ENCODE data around the gene HES6.

The HES6 gene

DNA sequence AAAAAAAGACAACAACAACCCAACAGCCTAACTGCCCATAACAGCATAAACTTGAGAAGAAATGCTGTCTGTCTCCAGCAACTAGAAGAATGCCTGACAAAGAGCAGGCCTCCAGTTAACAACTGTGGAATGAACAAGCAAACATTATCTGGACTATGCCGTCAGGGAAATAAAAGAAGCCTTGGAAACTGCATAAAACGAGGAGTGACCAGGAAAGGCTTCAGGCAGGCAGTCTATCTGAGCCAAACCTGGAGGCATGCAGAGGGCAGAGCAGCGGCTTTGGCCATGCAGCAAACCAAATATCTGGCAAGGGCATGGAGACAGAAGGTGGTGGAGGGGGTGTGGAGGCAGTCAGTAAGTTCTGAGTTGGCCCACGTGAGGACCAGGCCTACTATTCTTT, 11.1 kb downstream of the HES6 start:
- ChIA-PET CTCF (no interaction called here), POLR2A (no interaction called here)
- TF ChIP-seq SP1 (IDR thresholded peaks at IDR 0.05) = no peak
- no peak for TF ChIP-seq ELF4 (IDR thresholded peaks at IDR 0.05)
- no peak for TF ChIP-seq HDGF (IDR thresholded peaks at IDR 0.05; ENCODE audit: borderline replicate concordance)
- TF ChIP-seq ARNT (IDR thresholded peaks at IDR 0.05) = no peak
- no peak for TF ChIP-seq CTBP1 (IDR thresholded peaks at IDR 0.05; ENCODE audit: borderline replicate concordance)
- no peak for TF ChIP-seq BHLHE40 (IDR thresholded peaks at IDR 0.05; ENCODE audit: borderline replicate concordance)
- no peak for TF ChIP-seq SUZ12 (IDR thresholded peaks at IDR 0.05)
- no peak for TF ChIP-seq NFRKB (IDR thresholded peaks at IDR 0.05)
- DNase-seq (ENCODE audit: extremely low spot score) = no peak

DNA sequence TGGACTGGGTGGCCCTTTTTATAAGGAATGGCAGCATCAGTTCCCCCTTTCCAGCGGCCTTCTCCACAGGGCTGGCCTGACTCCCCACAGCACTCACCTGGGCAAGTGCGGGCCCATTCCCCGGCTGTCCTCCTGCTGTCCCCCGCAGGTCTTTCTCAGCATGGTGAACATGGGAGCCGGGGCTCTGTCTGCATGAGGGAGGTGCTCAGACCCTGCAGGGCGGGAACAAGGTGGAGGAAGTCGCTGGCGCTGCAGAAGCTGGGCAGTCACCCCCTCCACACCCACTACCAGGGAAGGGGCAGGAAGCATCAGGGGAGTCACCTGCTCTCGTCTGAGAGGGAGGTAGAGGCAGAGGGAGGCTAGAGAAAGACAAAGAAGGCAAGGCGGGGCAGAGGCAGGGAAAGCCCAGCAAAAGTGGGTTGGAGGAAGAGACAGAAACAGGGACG, 12.2 kb downstream of the HES6 start:
- CTCF ChIA-PET = no interaction called here
- DNase-seq (ENCODE audit: extremely low spot score) = no peak
- TF ChIP-seq ELF4 (IDR thresholded peaks at IDR 0.05) = no peak
- TF ChIP-seq SUZ12 (IDR thresholded peaks at IDR 0.05) = no peak
- no peak for TF ChIP-seq HDGF (IDR thresholded peaks at IDR 0.05; ENCODE audit: borderline replicate concordance)
- TF ChIP-seq ZNF384 (IDR thresholded peaks at IDR 0.05) = no peak
- no peak for TF ChIP-seq FOXM1 (IDR thresholded peaks at IDR 0.05; ENCODE audit: borderline replicate concordance)
- no peak for TF ChIP-seq LEF1 (IDR thresholded peaks at IDR 0.05; ENCODE audit: borderline replicate concordance)
- TF ChIP-seq FOXK2 (IDR thresholded peaks at IDR 0.05) = no peak
- TF ChIP-seq CTBP1 (IDR thresholded peaks at IDR 0.05; ENCODE audit: borderline replicate concordance) = no peak
- TF ChIP-seq TARDBP (IDR thresholded peaks at IDR 0.05) = no peak
- TF ChIP-seq, protein P1, sequence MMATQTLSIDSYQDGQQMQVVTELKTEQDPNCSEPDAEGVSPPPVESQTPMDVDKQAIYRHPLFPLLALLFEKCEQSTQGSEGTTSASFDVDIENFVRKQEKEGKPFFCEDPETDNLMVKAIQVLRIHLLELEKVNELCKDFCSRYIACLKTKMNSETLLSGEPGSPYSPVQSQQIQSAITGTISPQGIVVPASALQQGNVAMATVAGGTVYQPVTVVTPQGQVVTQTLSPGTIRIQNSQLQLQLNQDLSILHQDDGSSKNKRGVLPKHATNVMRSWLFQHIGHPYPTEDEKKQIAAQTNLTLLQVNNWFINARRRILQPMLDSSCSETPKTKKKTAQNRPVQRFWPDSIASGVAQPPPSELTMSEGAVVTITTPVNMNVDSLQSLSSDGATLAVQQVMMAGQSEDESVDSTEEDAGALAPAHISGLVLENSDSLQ (IDR thresholded peaks at IDR 0.05) = no peak
- TF ChIP-seq ARNT (IDR thresholded peaks at IDR 0.05) = no peak
- TF ChIP-seq SP1 (IDR thresholded peaks at IDR 0.05) = no peak
- TF ChIP-seq L3MBTL2 (conservative IDR thresholded peaks at IDR 0.05) = no peak
- POLR2A ChIA-PET = no interaction called here

DNA sequence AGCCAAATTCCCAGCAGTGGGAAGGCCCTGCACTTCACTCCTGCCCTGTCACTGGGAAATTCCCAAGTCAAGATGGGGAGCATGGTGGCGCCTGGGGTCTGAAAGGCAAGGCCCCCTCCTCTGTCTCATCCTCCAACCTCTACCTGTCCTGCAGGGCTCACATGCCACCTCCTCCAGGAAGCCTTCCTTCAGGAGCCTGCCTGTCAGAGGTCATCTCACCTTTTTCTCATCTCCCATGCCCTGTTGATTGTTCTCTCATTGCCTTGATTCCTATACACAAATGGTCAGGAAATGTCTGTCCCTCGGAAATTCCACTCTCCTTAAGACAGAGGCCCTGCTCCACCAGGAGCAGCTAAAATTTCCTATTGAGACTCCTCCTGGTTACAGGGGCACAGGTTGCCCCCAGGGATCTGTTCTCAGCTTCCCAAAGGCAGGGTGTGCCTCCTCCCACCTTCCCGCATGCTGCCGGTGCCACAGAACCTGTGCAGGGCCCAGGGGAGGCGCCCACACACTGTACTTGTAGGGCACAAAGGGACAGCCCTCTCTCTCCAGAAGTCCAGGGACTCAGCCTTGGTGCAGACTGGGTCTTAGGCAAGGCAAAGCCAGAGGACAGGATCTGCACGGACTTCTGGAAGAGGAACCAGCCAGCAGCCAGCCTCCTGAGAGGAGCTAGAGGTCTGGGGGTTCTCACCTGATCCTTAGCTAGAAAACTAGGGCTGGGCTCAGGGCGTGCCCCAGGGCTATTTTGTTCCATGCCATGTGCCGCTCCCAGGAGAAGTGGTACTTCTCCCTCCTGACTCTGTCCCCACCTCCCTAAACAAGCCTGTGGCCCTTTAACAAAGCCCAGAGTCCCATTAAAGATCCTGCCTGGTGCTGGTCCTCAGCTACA, 12.9 kb downstream of the HES6 start:
- DNase-seq (ENCODE audit: extremely low spot score) = no peak
- TF ChIP-seq BHLHE40 (IDR thresholded peaks at IDR 0.05; ENCODE audit: borderline replicate concordance) (no peak), FOXM1 (IDR thresholded peaks at IDR 0.05; ENCODE audit: borderline replicate concordance) (no peak), L3MBTL2 (conservative IDR thresholded peaks at IDR 0.05) (no peak)
- ChIA-PET POLR2A (no interaction called here), CTCF (no interaction called here)

DNA sequence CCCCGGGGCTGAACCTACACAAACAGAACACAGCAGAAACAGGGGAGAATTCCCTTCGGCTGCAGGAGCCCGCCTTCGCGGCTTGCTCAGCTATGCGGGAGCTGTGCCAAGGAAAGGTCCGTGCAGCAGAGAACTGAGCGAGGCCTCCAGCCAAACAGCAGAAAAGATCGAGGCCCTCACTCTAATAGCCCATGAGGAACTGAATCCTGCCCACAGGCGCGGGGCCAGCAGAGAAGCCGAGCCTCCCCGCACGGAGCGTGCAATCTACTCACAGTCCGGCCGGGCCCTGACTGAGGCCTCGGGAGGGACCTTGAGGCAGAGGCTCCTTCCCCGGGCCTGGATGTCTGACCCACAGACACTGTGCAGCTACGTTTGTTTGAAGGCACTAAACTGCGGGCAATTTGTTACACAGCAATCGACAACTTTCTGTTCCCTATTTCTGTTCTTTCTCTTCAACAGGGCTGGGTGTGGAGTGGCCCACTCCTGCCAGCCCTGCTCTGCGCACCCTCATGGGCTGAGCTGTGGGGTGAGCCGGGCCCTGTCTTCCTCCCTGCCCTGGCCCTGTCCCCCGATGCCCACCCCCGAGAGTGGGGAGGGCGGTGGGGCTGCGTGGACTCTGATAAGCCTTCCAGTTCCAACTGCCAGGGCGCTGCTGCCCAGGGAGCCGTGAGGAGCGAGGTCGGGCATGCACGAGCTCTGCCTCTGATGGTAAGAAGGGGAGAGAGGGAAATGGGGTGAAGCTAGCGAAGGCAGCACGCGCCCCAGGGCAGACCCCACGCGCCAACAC, 13.7 kb downstream of the HES6 start:
- POLR2A ChIA-PET = no interaction called here
- DNase-seq (ENCODE audit: extremely low spot score) = no peak
- no peak for TF ChIP-seq HDGF (IDR thresholded peaks at IDR 0.05; ENCODE audit: borderline replicate concordance)
- no peak for TF ChIP-seq FOXK2 (IDR thresholded peaks at IDR 0.05)
- TF ChIP-seq ELF4 (IDR thresholded peaks at IDR 0.05) = no peak
- CTCF ChIA-PET = no interaction called here

DNA sequence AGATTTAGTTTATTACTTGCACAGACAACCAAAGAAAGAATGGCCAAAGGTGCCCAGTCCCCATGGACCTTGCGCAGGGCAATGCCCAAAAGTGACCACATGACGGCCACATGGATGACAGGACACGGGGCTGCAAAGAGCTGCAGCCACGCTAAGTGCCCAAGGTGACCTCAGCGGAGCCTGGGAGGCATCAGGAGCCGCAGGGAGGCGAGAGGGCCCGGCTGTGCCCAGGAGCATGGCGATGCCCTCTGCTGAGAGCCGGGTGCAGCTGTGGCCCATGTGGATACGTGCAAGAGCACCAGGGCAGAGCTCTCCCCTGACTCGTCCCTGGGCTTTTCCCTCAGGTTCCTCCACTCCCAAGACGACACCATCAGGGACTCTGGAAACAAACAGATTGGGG, 14.7 kb downstream of the HES6 start:
- ChIA-PET CTCF (no interaction called here), POLR2A (no interaction called here)
- TF ChIP-seq FOXM1 (IDR thresholded peaks at IDR 0.05; ENCODE audit: borderline replicate concordance) (no peak), ARNT (IDR thresholded peaks at IDR 0.05) (no peak), L3MBTL2 (conservative IDR thresholded peaks at IDR 0.05) (no peak), FOXK2 (IDR thresholded peaks at IDR 0.05) (no peak), FOXA1 (IDR thresholded peaks at IDR 0.05) (no peak)
- DNase-seq (ENCODE audit: extremely low spot score) = no peak

DNA sequence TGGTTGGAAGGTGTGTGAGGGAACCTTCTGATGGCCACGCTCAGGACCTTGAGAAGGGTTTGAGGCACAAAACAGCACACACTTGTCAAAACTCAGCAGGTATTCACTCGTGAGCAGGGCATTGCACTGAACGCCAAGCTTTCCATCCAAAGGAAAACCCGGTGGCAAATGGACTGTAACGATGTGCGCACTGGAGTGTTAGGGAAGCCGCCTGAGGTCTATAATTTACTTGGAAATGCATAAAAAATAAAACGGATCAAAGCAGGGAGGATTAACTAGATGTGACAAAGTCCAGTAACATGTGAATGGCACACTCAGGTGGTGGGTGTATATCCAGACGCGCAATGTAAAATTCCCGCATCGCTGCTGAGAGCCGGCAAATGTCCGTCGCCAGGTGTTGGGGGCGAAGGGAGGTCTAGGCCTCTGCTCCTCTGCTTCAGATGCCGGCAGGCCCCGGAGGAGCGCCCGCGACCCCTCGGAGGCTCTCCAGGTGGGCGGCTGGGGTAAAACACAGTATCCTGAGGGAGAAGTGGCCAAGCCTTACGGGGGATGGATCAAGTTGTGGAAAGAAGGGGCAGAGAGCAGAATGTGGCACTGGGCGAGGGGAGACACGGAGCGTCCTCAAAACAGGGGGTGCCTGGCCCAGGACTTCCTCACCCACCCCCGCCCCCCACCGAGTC, 15.3 kb downstream of the HES6 start:
- ChIA-PET CTCF (no interaction called here), POLR2A (no interaction called here)
- TF ChIP-seq CTBP1 (IDR thresholded peaks at IDR 0.05; ENCODE audit: borderline replicate concordance) (no peak), FOXM1 (IDR thresholded peaks at IDR 0.05; ENCODE audit: borderline replicate concordance) (no peak), FOXK2 (IDR thresholded peaks at IDR 0.05) (no peak), ZNF384 (IDR thresholded peaks at IDR 0.05) (no peak), LEF1 (IDR thresholded peaks at IDR 0.05; ENCODE audit: borderline replicate concordance) (no peak), L3MBTL2 (conservative IDR thresholded peaks at IDR 0.05) (no peak), ELF4 (IDR thresholded peaks at IDR 0.05) (no peak), TARDBP (IDR thresholded peaks at IDR 0.05) (no peak), SP1 (IDR thresholded peaks at IDR 0.05) (no peak), ARNT (IDR thresholded peaks at IDR 0.05) (no peak), NFRKB (IDR thresholded peaks at IDR 0.05) (no peak), FOXA1 (IDR thresholded peaks at IDR 0.05) (no peak), HDGF (IDR thresholded peaks at IDR 0.05; ENCODE audit: borderline replicate concordance) (no peak), SUZ12 (IDR thresholded peaks at IDR 0.05) (no peak), BHLHE40 (IDR thresholded peaks at IDR 0.05; ENCODE audit: borderline replicate concordance) (no peak)
- TF ChIP-seq, protein P1 (IDR thresholded peaks at IDR 0.05) = no peak
- DNase-seq (ENCODE audit: extremely low spot score) = no peak

Measured in HEK293T (cell line).